ENCODE measurements around the gene APBA3. TPM values are rescaled to one million over a fixed set of nuclear protein-coding genes. Genes with fewer than 3 reads are reported as not detected.

The APBA3 gene
- total RNA-seq, 1 donor: 24.2 TPM

GRCh38 chr19:3708207-3708931, 53.1 kb downstream of the APBA3 start, which contains the start of gene TJP3:
TSS of gene TJP3 (plus strand) at chr19:3708384. CDS start at chr19:3728433, 20,049 bp downstream.
- no peaks in the 10 kb centered on the region for H4K20me1 ChIP-seq (ENCODE audit: insufficient read depth, low read length)
- DNase-seq (ENCODE audit: insufficient read length, low spot score, missing footprints): peak; percentile 89
- H3K79me2 ChIP-seq (ENCODE audit: insufficient read depth, low read length): no peaks in the 10 kb centered on the region
- H2AFZ ChIP-seq (ENCODE audit: low read length): no peak within 1 kb of the TSS
- H3K27ac ChIP-seq (ENCODE audit: low read depth, low read length): no peak within 1 kb of the TSS
- peaks cover 22% of the 10 kb centered on the region for H3K27me3 ChIP-seq (ENCODE audit: insufficient read depth, low read length)
- peaks cover 5% of the 10 kb centered on the region for H3K4me1 ChIP-seq (ENCODE audit: insufficient read depth, low read length)
- TF ChIP-seq, protein P1, sequence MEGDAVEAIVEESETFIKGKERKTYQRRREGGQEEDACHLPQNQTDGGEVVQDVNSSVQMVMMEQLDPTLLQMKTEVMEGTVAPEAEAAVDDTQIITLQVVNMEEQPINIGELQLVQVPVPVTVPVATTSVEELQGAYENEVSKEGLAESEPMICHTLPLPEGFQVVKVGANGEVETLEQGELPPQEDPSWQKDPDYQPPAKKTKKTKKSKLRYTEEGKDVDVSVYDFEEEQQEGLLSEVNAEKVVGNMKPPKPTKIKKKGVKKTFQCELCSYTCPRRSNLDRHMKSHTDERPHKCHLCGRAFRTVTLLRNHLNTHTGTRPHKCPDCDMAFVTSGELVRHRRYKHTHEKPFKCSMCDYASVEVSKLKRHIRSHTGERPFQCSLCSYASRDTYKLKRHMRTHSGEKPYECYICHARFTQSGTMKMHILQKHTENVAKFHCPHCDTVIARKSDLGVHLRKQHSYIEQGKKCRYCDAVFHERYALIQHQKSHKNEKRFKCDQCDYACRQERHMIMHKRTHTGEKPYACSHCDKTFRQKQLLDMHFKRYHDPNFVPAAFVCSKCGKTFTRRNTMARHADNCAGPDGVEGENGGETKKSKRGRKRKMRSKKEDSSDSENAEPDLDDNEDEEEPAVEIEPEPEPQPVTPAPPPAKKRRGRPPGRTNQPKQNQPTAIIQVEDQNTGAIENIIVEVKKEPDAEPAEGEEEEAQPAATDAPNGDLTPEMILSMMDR (IDR thresholded peaks at IDR 0.05; ENCODE audit: extremely low read depth, low read depth, low read length): no peak
- no peak within 1 kb of the TSS for H3K4me2 ChIP-seq (ENCODE audit: insufficient read depth, low read length)
- H3K4me3 ChIP-seq (ENCODE audit: insufficient read depth, low read length): no peak within 1 kb of the TSS
- H3K9me3 ChIP-seq (ENCODE audit: low read depth, low read length): no peaks in the 10 kb centered on the region
- H3K36me3 ChIP-seq (ENCODE audit: insufficient read depth, low read length): no peaks in the 10 kb centered on the region

DNA sequence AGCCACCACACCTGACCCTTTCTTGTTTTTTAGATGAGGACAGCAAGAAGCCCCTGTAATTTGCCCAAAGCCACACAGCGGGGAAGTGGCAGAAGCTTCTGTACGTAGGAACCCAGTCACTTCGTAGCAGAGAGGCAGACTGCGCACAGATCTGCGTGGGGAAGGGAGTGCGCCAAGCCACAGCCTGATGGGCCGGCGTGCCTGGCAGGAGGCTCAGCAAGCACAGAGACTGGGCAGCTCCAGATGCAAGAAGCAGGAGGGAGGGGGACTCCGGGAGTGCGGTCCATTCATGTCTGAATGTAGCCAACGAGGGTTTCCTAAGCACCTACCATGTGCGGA, 53.7 kb downstream of the APBA3 start:
- H3K27me3 ChIP-seq (ENCODE audit: insufficient read depth, low read length): peaks cover 22% of the 10 kb centered on the region

GRCh38 chr19:3701200-3701599, 60.3 kb downstream of the APBA3 start:
- no peak overlapping the region for H3K27ac ChIP-seq (ENCODE audit: low read depth, low read length)
- no peak for DNase-seq (ENCODE audit: insufficient read length, low spot score, missing footprints)
- no peaks in the 10 kb centered on the region for H3K9me3 ChIP-seq (ENCODE audit: low read depth, low read length)
- H3K4me1 ChIP-seq (ENCODE audit: insufficient read depth, low read length): peaks cover 6% of the 10 kb centered on the region
- TF ChIP-seq, protein P1 (IDR thresholded peaks at IDR 0.05; ENCODE audit: extremely low read depth, low read depth, low read length): no peak
- no peaks in the 10 kb centered on the region for H3K36me3 ChIP-seq (ENCODE audit: insufficient read depth, low read length)
- peaks cover 40% of the 10 kb centered on the region for H3K79me2 ChIP-seq (ENCODE audit: insufficient read depth, low read length)
- no peak overlapping the region for H3K4me2 ChIP-seq (ENCODE audit: insufficient read depth, low read length)
- H3K27me3 ChIP-seq (ENCODE audit: insufficient read depth, low read length): no peaks in the 10 kb centered on the region
- H3K4me3 ChIP-seq (ENCODE audit: insufficient read depth, low read length): no peak overlapping the region
- peaks cover 21% of the 10 kb centered on the region for H4K20me1 ChIP-seq (ENCODE audit: insufficient read depth, low read length)
- H2AFZ ChIP-seq (ENCODE audit: low read length): no peak overlapping the region

More for the DNA sequence above, 53.7 kb downstream of the APBA3 start:
- no peak overlapping the region for H2AFZ ChIP-seq (ENCODE audit: low read length)
- TF ChIP-seq, protein P1 (IDR thresholded peaks at IDR 0.05; ENCODE audit: extremely low read depth, low read depth, low read length): no peak
- H4K20me1 ChIP-seq (ENCODE audit: insufficient read depth, low read length): no peaks in the 10 kb centered on the region
- H3K9me3 ChIP-seq (ENCODE audit: low read depth, low read length): no peaks in the 10 kb centered on the region
- DNase-seq (ENCODE audit: insufficient read length, low spot score, missing footprints): peak; percentile 78
- H3K4me2 ChIP-seq (ENCODE audit: insufficient read depth, low read length): no peak overlapping the region
- H3K79me2 ChIP-seq (ENCODE audit: insufficient read depth, low read length): no peaks in the 10 kb centered on the region
- H3K4me3 ChIP-seq (ENCODE audit: insufficient read depth, low read length): no peak overlapping the region
- H3K36me3 ChIP-seq (ENCODE audit: insufficient read depth, low read length): no peaks in the 10 kb centered on the region
- no peak overlapping the region for H3K27ac ChIP-seq (ENCODE audit: low read depth, low read length)
- peaks cover 5% of the 10 kb centered on the region for H3K4me1 ChIP-seq (ENCODE audit: insufficient read depth, low read length)

Small RNAs within 50 kb of the gene (small RNA-seq; reads per million reads assigned to genes)
- gene AC005777.1: not detected

Other genes starting within 250 kb of the APBA3 start
- gene TEKTIP1, start 222.5 kb downstream of the APBA3 start, total RNA-seq: not detected in 2 replicates
- 92.5 and 104 TPM in 2 replicates for gene MFSD12, start 204.1 kb downstream of the APBA3 start, total RNA-seq
- gene HMG20B, start 188.7 kb downstream of the APBA3 start, total RNA-seq: 57.2 and 65.9 TPM in 2 replicates
- gene GIPC3, start 176.2 kb downstream of the APBA3 start, total RNA-seq: under 0.01 TPM in 1 of 2 replicates, not detected in the other
- gene TBXA2R, start 154.8 kb downstream of the APBA3 start, total RNA-seq: 1.4 and 1.5 TPM in 2 replicates
- gene CACTIN, start 134.9 kb downstream of the APBA3 start, total RNA-seq: 17.4 and 19.9 TPM in 2 replicates
- gene PIP5K1C, start 61.2 kb downstream of the APBA3 start, total RNA-seq: 30.4 and 31.5 TPM in 2 replicates
- gene TJP3, start 53.3 kb downstream of the APBA3 start, total RNA-seq: not detected in 2 replicates
- gene MRPL54, start 990 bp upstream of the APBA3 start, total RNA-seq: 41.6 and 44.8 TPM in 2 replicates
- not detected in 2 replicates for gene RAX2, start 10.5 kb upstream of the APBA3 start, total RNA-seq
- gene MATK, start 24.7 kb upstream of the APBA3 start, total RNA-seq: not detected in 2 replicates
- not detected in 2 replicates for gene ZFR2, start 107.3 kb upstream of the APBA3 start, total RNA-seq
- not detected in 2 replicates for gene ATCAY, start 119.0 kb upstream of the APBA3 start, total RNA-seq
- gene NMRK2, start 171.4 kb upstream of the APBA3 start, total RNA-seq: not detected in 2 replicates
- gene DAPK3, start 209.4 kb upstream of the APBA3 start, total RNA-seq: 122 and 131 TPM in 2 replicates
- gene EEF2, start 223.8 kb upstream of the APBA3 start, total RNA-seq: 2,656 and 2,968 TPM in 2 replicates
- gene PIAS4, start 246.0 kb upstream of the APBA3 start, total RNA-seq: 14.7 and 21.4 TPM in 2 replicates

Measured in osteoblast (primary cell).